GM13976 (cell line): ENCODE measurements around the gene EPS8L3.
"Not testable (repeated sequence)": the region's sequence is repeated elsewhere in the genome, so short reads cannot be mapped to it uniquely, and the experiment has no call there.

Experiments
- DNase-seq: peaks from one replicate; pipeline ENCODE4 v3.0.0; 2012; ENCODE audit warnings: low spot score
- CTCF ChIP-seq: IDR thresholded peaks from 2 replicates; pipeline ENCODE4 v1.5.1; 2012; ENCODE audit warnings: borderline replicate concordance, mild to moderate bottlenecking; ENCODE audit not compliant: insufficient read depth; ENCODE audit errors: extremely low read depth, missing control alignments, control extremely low read depth
- in situ Hi-C: fragments of 300-500 bp; cut with MboI; formaldehyde crosslinking; loops from one replicate; pipeline ENCODE4 v1.12.0; 2022; ENCODE audit warnings: low sequenced_read_pairs, mixed read lengths, inconsistent platforms; ENCODE audit not compliant: unreplicated experiment

EPS8L3 gene

GRCh38 chr1:109713636-109714035 is 50.1 kb downstream of the EPS8L3 start:
- no peak for TF ChIP-seq CTCF
- in situ Hi-C loops: loop anchor here (10.0 kb wide), 1 partner anchor 49 kb away; the partner anchor contains the start of gene GSTM2
- DNase-seq: no peak

- no peak for DNase-seq
- TF ChIP-seq CTCF: no peak
- in situ Hi-C loops: loop anchor here (10.0 kb wide), 1 partner anchor 48 kb away; the partner anchor contains the start of gene GSTM2
Observed at GRCh38 chr1:109712321-109712864, 51.3 kb downstream of the EPS8L3 start.

- DNase-seq: not testable (repeated sequence)
- in situ Hi-C loops: loop anchor here (10.0 kb wide), 1 partner anchor 47 kb away; the partner anchor contains the start of gene GSTM2
Observed at GRCh38 chr1:109711593-109712320, 52.0 kb downstream of the EPS8L3 start, which contains the start of gene GSTM5. TSS of gene GSTM5 (plus strand) at chr1:109712251. CDS start at chr1:109712313, 62 bp downstream.

- not testable (repeated sequence) for DNase-seq
- in situ Hi-C loops: loop anchor here (10.0 kb wide), 1 partner anchor 45 kb away; the partner anchor contains the start of gene GSTM2
Observed at GRCh38 chr1:109709822-109710221, 53.9 kb downstream of the EPS8L3 start.

GRCh38 chr1:109708949-109709348 is 54.8 kb downstream of the EPS8L3 start:
- in situ Hi-C loops, DNase-seq: not testable (repeated sequence)

- no peak for TF ChIP-seq CTCF
- in situ Hi-C loops: no loop called here
Observed at GRCh38 chr1:109705411-109705810, 58.3 kb downstream of the EPS8L3 start.

GRCh38 chr1:109704173-109704572 is 59.5 kb downstream of the EPS8L3 start:
- no peak for DNase-seq
- in situ Hi-C loops: no loop called here
- no peak for TF ChIP-seq CTCF

More at GRCh38 chr1:109705411-109705810, 58.3 kb downstream of the EPS8L3 start:
- DNase-seq: no peak

GRCh38 chr1:109702940-109703339 is 60.8 kb downstream of the EPS8L3 start:
- not testable (repeated sequence) for DNase-seq

More at GRCh38 chr1:109702940-109703339, 60.8 kb downstream of the EPS8L3 start:
- in situ Hi-C loops: not testable (repeated sequence)
